Pancreas (tissue), 10 donors: ENCODE data around the gene RARRES1. TPM values are rescaled to one million over a fixed set of nuclear protein-coding genes. Genes with fewer than 3 reads are reported as not detected.

ENCODE experiments used
- ATAC-seq, 4 donors: fragments of 200-7000 bp; cut with Tn5 transposase; one replicate each; pipeline versions ENCODE4 v1.8.0 to v1.9.1; 2020; ENCODE audit warnings: mild to moderate bottlenecking in 4 of 4, moderate library complexity in 4 of 4
- DNase-seq, 6 donors: peaks; one replicate each; pipeline ENCODE4 v3.0.0-alpha.2; 2020
- FAIRE-seq: peaks from 2 replicates; lab custom pipeline; 2012; peaks lifted over from hg19 to GRCh38; lab: Jason Lieb, UNC
- H3K27ac ChIP-seq, 4 donors: fragments of 200-600 bp; sonication (generic); 1 replicate in 3 of 4; 2 replicates in 1 of 4; pipeline versions ENCODE4 v1.5.0 to v1.8.0; 2020
- H3K27me3 ChIP-seq, 4 donors: fragments of 200-600 bp; one replicate each; pipeline ENCODE4 v1.8.0; 2021
- H3K36me3 ChIP-seq, 3 donors: fragments of 200-600 bp; sonication (generic) in 1 of 3; one replicate each; pipeline versions ENCODE4 v1.5.0 to v1.8.0; 2020 to 2021
- H3K4me1 ChIP-seq, 3 donors: fragments of 200-600 bp; one replicate each; pipeline ENCODE4 v1.8.0; 2021
- H3K4me3 ChIP-seq, 4 donors: fragments of 200-600 bp; sonication (generic) in 2 of 4; one replicate each; pipeline versions ENCODE4 v1.5.0 to v1.8.0; 2020 to 2021
- H3K9me3 ChIP-seq, 4 donors: fragments of 200-600 bp; one replicate each; pipeline ENCODE4 v1.8.0; 2021
- WGBS, 2 donors: extraction: QIAGEN DNeasy Blood & Tissue Kit; methylation state at CpG; one replicate each; pipeline ENCODE4 v1.1.7; 2013; 5-methylcytosine and 5-hydroxymethylcytosine counted together
- intact Hi-C, 3 donors: fragments of 100-400 bp; cut with DNase I; formaldehyde crosslinking; loops; one replicate each; pipeline versions ENCODE4 v1.11.1 to v1.14.2; 2022
- polyA plus RNA-seq, 2 donors: library from polyadenylated mRNA; stranded (reverse); fragments of 200-250 nt; gene quantifications; one replicate each; pipeline ENCODE4 v1.2.3, GENCODE V29; 2013
- total RNA-seq, 6 donors: library from RNA; stranded (reverse); fragmentation: NEBNext Ultra II Directional in 4 of 6; extraction: Animal tissue kit (Norgen Biotek cat#: 25700) in 4 of 6; gene quantifications; one replicate each; pipeline versions ENCODE4 v1.2.1 to v1.2.4, GENCODE V29; 2021 to 2023
- TF ChIP-seq, protein P1 (sequence below), 4 donors: fragments of 200-600 bp; sonication (generic) in 3 of 4; IDR thresholded peaks; one replicate each; pipeline versions ENCODE4 v1.5.0 to v1.8.0; 2021; ENCODE audit warnings: antibody characterized with exemption in 4 of 4
- donor health status: healthy with polysubstance abuse.
- donor health status: DM: no; HTN: no; CAD: no; lungs with moderate emphysema.
- donor health status: DM: no; HTN: no; CAD: no.
- donor health status: control.
- donor health status: control.
- donor health status: Bipolar disorder and iron deficiency.
- donor health status: DM: yes; HTN: yes; CAD: no.
- donor health status: DM: no; HTN: no; CAD: no.
- donor health status: DM: no; HTN: no; CAD: no.
- donor health status: DM: yes; HTN: yes; CAD: no.

The RARRES1 gene
- total and polyA plus RNA-seq, 8 donors, result 0.79 to 48.3 (median 3.9) TPM

DNA sequence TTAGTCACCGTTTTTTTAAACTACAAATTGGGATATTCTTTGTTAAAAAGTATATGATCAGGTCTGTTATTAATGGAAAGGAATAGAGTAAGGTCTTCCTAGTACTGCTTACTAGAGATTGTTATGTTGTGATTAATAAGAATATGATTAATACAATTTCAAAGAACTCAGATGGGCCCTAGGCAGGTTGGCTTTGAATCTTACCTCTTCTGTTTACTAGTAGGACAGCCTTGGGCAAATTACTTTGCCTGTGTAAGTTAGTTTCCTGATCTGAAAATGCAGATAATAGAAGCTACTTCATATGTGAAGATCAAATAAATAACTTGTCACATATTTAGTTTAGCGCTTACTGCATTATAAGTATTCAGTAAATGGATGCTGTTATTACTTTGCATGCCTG, 81.1 kb downstream of the RARRES1 start:
- Histone ChIP-seq H3K27me3 (no peaks in the 10 kb centered on the region), H3K4me3 (no peak overlapping the region), H3K27ac (no peak overlapping the region), H3K4me1 (no peaks in the 10 kb centered on the region), H3K36me3 (peaks cover 0 to 25% (median 0%) of the 10 kb centered on the region in 3 donors), H3K9me3 (no peaks in the 10 kb centered on the region)
- intact Hi-C loops, result no loop called here
- TF ChIP-seq, protein P1, sequence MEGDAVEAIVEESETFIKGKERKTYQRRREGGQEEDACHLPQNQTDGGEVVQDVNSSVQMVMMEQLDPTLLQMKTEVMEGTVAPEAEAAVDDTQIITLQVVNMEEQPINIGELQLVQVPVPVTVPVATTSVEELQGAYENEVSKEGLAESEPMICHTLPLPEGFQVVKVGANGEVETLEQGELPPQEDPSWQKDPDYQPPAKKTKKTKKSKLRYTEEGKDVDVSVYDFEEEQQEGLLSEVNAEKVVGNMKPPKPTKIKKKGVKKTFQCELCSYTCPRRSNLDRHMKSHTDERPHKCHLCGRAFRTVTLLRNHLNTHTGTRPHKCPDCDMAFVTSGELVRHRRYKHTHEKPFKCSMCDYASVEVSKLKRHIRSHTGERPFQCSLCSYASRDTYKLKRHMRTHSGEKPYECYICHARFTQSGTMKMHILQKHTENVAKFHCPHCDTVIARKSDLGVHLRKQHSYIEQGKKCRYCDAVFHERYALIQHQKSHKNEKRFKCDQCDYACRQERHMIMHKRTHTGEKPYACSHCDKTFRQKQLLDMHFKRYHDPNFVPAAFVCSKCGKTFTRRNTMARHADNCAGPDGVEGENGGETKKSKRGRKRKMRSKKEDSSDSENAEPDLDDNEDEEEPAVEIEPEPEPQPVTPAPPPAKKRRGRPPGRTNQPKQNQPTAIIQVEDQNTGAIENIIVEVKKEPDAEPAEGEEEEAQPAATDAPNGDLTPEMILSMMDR (IDR thresholded peaks at IDR 0.05), result no peak
- DNase-seq (no peak), FAIRE-seq (no peak), ATAC-seq (no peak)
- WGBS, 2 donors, result 84 to 89% methylated on average over 2 of the region's 2 CpGs

DNA sequence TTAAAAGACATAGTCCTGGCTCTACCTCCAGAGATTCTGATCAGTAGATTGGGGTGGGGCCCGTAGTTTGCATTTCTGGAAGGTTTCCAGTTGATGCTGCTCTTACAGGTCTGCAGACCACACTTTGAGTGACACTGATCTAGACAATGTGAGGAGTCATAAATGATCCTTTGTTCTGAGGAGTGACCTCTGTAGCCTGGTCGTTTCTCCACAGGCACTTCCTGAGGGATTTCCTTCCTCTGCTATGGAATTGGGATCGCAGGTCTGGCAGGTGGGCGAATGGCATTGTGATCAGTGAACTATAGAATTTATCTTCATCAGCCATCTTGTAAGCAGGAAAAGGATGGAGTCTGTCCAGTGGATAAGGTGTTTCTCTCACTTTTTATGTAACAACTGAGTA, 82.5 kb downstream of the RARRES1 start:
- H3K4me1 ChIP-seq, result peaks cover 4 to 6% (median 5%) of the 10 kb centered on the region in 3 donors
- peaks cover 0 to 14% (median 0%) of the 10 kb centered on the region in 3 donors for H3K36me3 ChIP-seq
- no peaks in the 10 kb centered on the region for H3K27me3 ChIP-seq
- FAIRE-seq (no peak), DNase-seq (no peak), ATAC-seq (no peak)
- intact Hi-C loops, result no loop called here
- no peaks in the 10 kb centered on the region for H3K9me3 ChIP-seq
- no peak overlapping the region for H3K27ac ChIP-seq
- no peak overlapping the region for H3K4me3 ChIP-seq
- TF ChIP-seq, protein P1 (IDR thresholded peaks at IDR 0.05), result no peak
- 65 to 73% methylated on average over 4 of the region's 4 CpGs for WGBS, 2 donors

Other genes with a start within 250 kb of the RARRES1 start
- gene MLF1, start 161.3 kb downstream of the RARRES1 start, total RNA-seq, result 1 to 10 TPM; 1.2 to 6.8 (median 3.6) TPM
- gene MLF1, start 161.3 kb downstream of the RARRES1 start, polyA plus RNA-seq, result 10 to 100 TPM in 1 of 2 donors, 1 to 10 TPM in 1; 2.7 to 12.0 TPM
- 10 to 100 TPM; 14.1 to 24.0 (median 19.4) TPM for gene GFM1, start 87.9 kb downstream of the RARRES1 start, total RNA-seq
- gene GFM1, start 87.9 kb downstream of the RARRES1 start, polyA plus RNA-seq, result 10 to 100 TPM in 1 of 2 donors, 1 to 10 TPM in 1; 5.7 to 14.1 TPM
- gene LXN, start 59.8 kb downstream of the RARRES1 start, total RNA-seq, result 10 to 100 TPM in 2 of 6 donors, 1 to 10 TPM in 4; 4.9 to 15.8 (median 6.5) TPM
- gene LXN, start 59.8 kb downstream of the RARRES1 start, polyA plus RNA-seq, result 10 to 100 TPM in 1 of 2 donors, 1 to 10 TPM in 1; 6.9 to 12.3 TPM
- gene MFSD1, start 69.6 kb upstream of the RARRES1 start, total RNA-seq, result 10 to 100 TPM; 13.0 to 37.4 (median 22.6) TPM
- gene MFSD1, start 69.6 kb upstream of the RARRES1 start, polyA plus RNA-seq, result 10 to 100 TPM in 1 of 2 donors, 1 to 10 TPM in 1; 8.9 to 27.2 TPM